ENCODE measurements around the gene PLCH1. TPM values are rescaled to one million over a fixed set of nuclear protein-coding genes. Genes with fewer than 3 reads are reported as not detected.

The PLCH1 gene
- total and polyA plus RNA-seq, 4 donors, result 0.03 to 1.0 (median 0.22) TPM

- WGBS, result 97% methylated on average over 1 of the region's 1 CpG
Measured at GRCh38 chr3:155782390-155782953, 37.6 kb upstream of the PLCH1 start.

More at GRCh38 chr3:155782390-155782953, 37.6 kb upstream of the PLCH1 start:
- DNase-seq (ENCODE audit: low spot score), result no peak
- Histone ChIP-seq H3K4me1 (ENCODE audit: control insufficient read depth in 4 of 4, insufficient read depth in 4 of 4, low read length in 3 of 4) (no peaks in the 10 kb centered on the region), H3K9ac (ENCODE audit: low read depth in 1 of 2, low read length in 2 of 2) (no peak overlapping the region), H3K27me3 (ENCODE audit: control insufficient read depth in 4 of 4, insufficient read depth in 4 of 4, low read length in 3 of 4) (no peaks in the 10 kb centered on the region), H3K4me3 (ENCODE audit: low read depth in 1 of 3, low read length in 3 of 3) (no peak overlapping the region), H3K27ac (ENCODE audit: low read depth in 1 of 2, low read length in 2 of 2) (no peak overlapping the region), H3K9me3 (ENCODE audit: control insufficient read depth in 4 of 4, low read length in 3 of 4) (peaks cover 0 to 3% (median 0%) of the 10 kb centered on the region in 4 donors), H3K36me3 (ENCODE audit: control insufficient read depth in 4 of 4, insufficient read depth in 3 of 4, low read depth in 1 of 4, low read length in 3 of 4) (no peaks in the 10 kb centered on the region)
- no peak for TF ChIP-seq ZBTB33 (IDR thresholded peaks at IDR 0.05)
- no peak for TF ChIP-seq ATF3 (IDR thresholded peaks at IDR 0.05)
- TF ChIP-seq NR2F2 (IDR thresholded peaks at IDR 0.05), result no peak
- TF ChIP-seq HNF4A (conservative IDR thresholded peaks at IDR 0.05), result no peak
- TF ChIP-seq RAD21 (IDR thresholded peaks at IDR 0.05), result no peak
- TF ChIP-seq YY1 (IDR thresholded peaks at IDR 0.05), result no peak
- TF ChIP-seq CTCF (IDR thresholded peaks at IDR 0.05; ENCODE audit: low read depth, low read length, missing input control), result no peak
- TF ChIP-seq EGR1 (IDR thresholded peaks at IDR 0.05; ENCODE audit: low read depth in 2 of 2), result no peak
- no peak for TF ChIP-seq FOXA1 (IDR thresholded peaks at IDR 0.05)
- TF ChIP-seq RXRA (IDR thresholded peaks at IDR 0.05), result no peak
- no peak for TF ChIP-seq HNF4G (IDR thresholded peaks at IDR 0.05)
- no peak for TF ChIP-seq MAX (IDR thresholded peaks at IDR 0.05)
- TF ChIP-seq SP1 (IDR thresholded peaks at IDR 0.05), result no peak
- TF ChIP-seq GABPA (IDR thresholded peaks at IDR 0.05 in 1 of 2, conservative IDR thresholded peaks at IDR 0.05 in 1 of 2), result no peak
- TF ChIP-seq TAF1 (conservative IDR thresholded peaks at IDR 0.05), result no peak
- no peak for TF ChIP-seq FOXA2 (IDR thresholded peaks at IDR 0.05)
- no peak for TF ChIP-seq REST (IDR thresholded peaks at IDR 0.05)
